HepG2 (cell line): ENCODE measurements around the gene TMEM44. TPM values are rescaled to one million over a fixed set of nuclear protein-coding genes. Genes with fewer than 3 reads are reported as not detected.

Experiments used
- ARNT ChIP-seq: fragments of 450-650 bp; IDR thresholded peaks from 2 replicates; pipeline ENCODE4 v1.6.1; 2017
- ATF1 ChIP-seq: IDR thresholded peaks from 2 replicates; pipeline ENCODE4 v1.6.1; 2016; ENCODE audit warnings: mild to moderate bottlenecking, control low read depth
- CC2D1A ChIP-seq: sonication (generic); formaldehyde crosslinking; IDR thresholded peaks from 2 replicates; pipeline ENCODE4 v1.8.1; 2023; ENCODE audit warnings: mild to moderate bottlenecking, missing genetic modification reagents
- CENPX ChIP-seq: sonication (generic); formaldehyde crosslinking; IDR thresholded peaks from 2 replicates; pipeline ENCODE4 v1.9.0; 2021; ENCODE audit warnings: mild to moderate bottlenecking, missing genetic modification reagents, moderate library complexity
- EHMT2 ChIP-seq: fragments of 200-600 bp; sonication (generic); IDR thresholded peaks from 2 replicates; pipeline ENCODE4 v1.7.0; 2017; ENCODE audit warnings: antibody characterized with exemption, low read depth, low read length, borderline replicate concordance
- ELF3 ChIP-seq: IDR thresholded peaks from 2 replicates; pipeline ENCODE4 v1.6.1; 2016; ENCODE audit warnings: missing genetic modification reagents, missing compliant biosample characterization
- FOXO4 ChIP-seq: sonication (generic); formaldehyde crosslinking; conservative IDR thresholded peaks from 2 replicates; pipeline ENCODE4 v1.8.1; 2023; ENCODE audit warnings: missing genetic modification reagents
- KLF15 ChIP-seq: sonication (generic); formaldehyde crosslinking; IDR thresholded peaks from 2 replicates; pipeline ENCODE4 v1.8.1; 2023; ENCODE audit warnings: borderline replicate concordance, mild to moderate bottlenecking, inconsistent platforms, missing genetic modification reagents, mixed read lengths
- KMT2A ChIP-seq: sonication (generic); formaldehyde crosslinking; IDR thresholded peaks from 2 replicates; pipeline ENCODE4 v1.4.0; 2020; ENCODE audit warnings: missing genetic modification reagents
- MAZ ChIP-seq, 2 experiments: sonication (generic) in 1 of 2; formaldehyde crosslinking in 1 of 2; IDR thresholded peaks; 2 replicates each; pipeline versions ENCODE4 v1.5.0 to v1.6.1; 2012 to 2020; ENCODE audit warnings: low read depth in 2 of 2, mild to moderate bottlenecking in 2 of 2, borderline replicate concordance in 1 of 2, improper control_type of control experiment in 1 of 2, low read length in 1 of 2, missing genetic modification reagents in 1 of 2, moderate library complexity in 1 of 2
- SALL1 ChIP-seq: sonication (generic); formaldehyde crosslinking; IDR thresholded peaks from 2 replicates; pipeline ENCODE4 v1.8.0; 2022; ENCODE audit warnings: mild to moderate bottlenecking, missing genetic modification reagents
- THRA ChIP-seq: sonication (generic); formaldehyde crosslinking; IDR thresholded peaks from 2 replicates; pipeline ENCODE4 v1.4.0; 2020; ENCODE audit warnings: missing genetic modification reagents, borderline replicate concordance
- ZBTB39 ChIP-seq: sonication (generic); formaldehyde crosslinking; IDR thresholded peaks from 2 replicates; pipeline ENCODE4 v1.5.0; 2020; ENCODE audit warnings: missing genetic modification reagents
- ZNF101 ChIP-seq: sonication (generic); formaldehyde crosslinking; IDR thresholded peaks from 2 replicates; pipeline ENCODE4 v1.4.0; 2020; ENCODE audit warnings: mild to moderate bottlenecking, low read depth, missing genetic modification reagents, borderline replicate concordance
- ZNF256 ChIP-seq: sonication (generic); formaldehyde crosslinking; conservative IDR thresholded peaks from 2 replicates; pipeline ENCODE4 v1.4.0; 2020; ENCODE audit warnings: missing genetic modification reagents
- ZNF292 ChIP-seq: sonication (generic); formaldehyde crosslinking; IDR thresholded peaks from 2 replicates; pipeline ENCODE4 v1.8.1; 2022; ENCODE audit warnings: mild to moderate bottlenecking, low read depth, missing genetic modification reagents, borderline replicate concordance
- ZNF3 ChIP-seq: IDR thresholded peaks from 2 replicates; pipeline ENCODE4 v1.7.0; 2017; ENCODE audit warnings: inconsistent platforms
- ZNF350 ChIP-seq: sonication (generic); formaldehyde crosslinking; IDR thresholded peaks from 2 replicates; pipeline ENCODE4 v1.4.0; 2020; ENCODE audit warnings: mild to moderate bottlenecking, low read depth, missing genetic modification reagents, borderline replicate concordance
- ZNF772 ChIP-seq: sonication (generic); formaldehyde crosslinking; IDR thresholded peaks from 2 replicates; pipeline ENCODE4 v1.5.0; 2020; ENCODE audit warnings: mild to moderate bottlenecking, missing genetic modification reagents
- polyA plus RNA-seq, 8 experiments: library from polyadenylated mRNA; depleted of rRNA in 3 of 8; stranded (reverse) in 7 of 8; unstranded in 1 of 8; fragments of >200 nt; fragmentation: Illumina TruSeq in 4 of 8; extraction: Trizol in 4 of 8; gene quantifications; 2 replicates each; pipeline versions ENCODE4 v1.2.1 to v1.2.3, GENCODE V29; 2011 to 2016; ENCODE audit warnings: low read depth in 4 of 8, missing spikeins in 1 of 8, mixed read lengths in 1 of 8; ENCODE audit not compliant: insufficient read depth in 1 of 8
- total RNA-seq, 5 experiments: library from RNA; depleted of rRNA; stranded (reverse); fragments of >200 nt; fragmentation: Illumina TruSeq; extraction: Trizol; gene quantifications; 2 replicates each; pipeline ENCODE4 v1.2.3, GENCODE V29; 2016; ENCODE audit warnings: low read depth in 1 of 5
- TF ChIP-seq, protein P1 (sequence below): sonication (generic); formaldehyde crosslinking; IDR thresholded peaks from 2 replicates; pipeline ENCODE4 v1.4.0; 2020; ENCODE audit warnings: mild to moderate bottlenecking, missing genetic modification reagents
- TF ChIP-seq, protein P2 (sequence below): sonication (generic); formaldehyde crosslinking; IDR thresholded peaks from 2 replicates; pipeline ENCODE4 v1.4.0; 2020; ENCODE audit warnings: mild to moderate bottlenecking, low read depth, missing genetic modification reagents

TMEM44 gene
- total and polyA plus RNA-seq, 2 of the 13 experiments (the other 11 are each of a cell fraction or from before 2014, with no cell fraction given), result 7.3 to 13.8 TPM

- TF ChIP-seq, protein P1, sequence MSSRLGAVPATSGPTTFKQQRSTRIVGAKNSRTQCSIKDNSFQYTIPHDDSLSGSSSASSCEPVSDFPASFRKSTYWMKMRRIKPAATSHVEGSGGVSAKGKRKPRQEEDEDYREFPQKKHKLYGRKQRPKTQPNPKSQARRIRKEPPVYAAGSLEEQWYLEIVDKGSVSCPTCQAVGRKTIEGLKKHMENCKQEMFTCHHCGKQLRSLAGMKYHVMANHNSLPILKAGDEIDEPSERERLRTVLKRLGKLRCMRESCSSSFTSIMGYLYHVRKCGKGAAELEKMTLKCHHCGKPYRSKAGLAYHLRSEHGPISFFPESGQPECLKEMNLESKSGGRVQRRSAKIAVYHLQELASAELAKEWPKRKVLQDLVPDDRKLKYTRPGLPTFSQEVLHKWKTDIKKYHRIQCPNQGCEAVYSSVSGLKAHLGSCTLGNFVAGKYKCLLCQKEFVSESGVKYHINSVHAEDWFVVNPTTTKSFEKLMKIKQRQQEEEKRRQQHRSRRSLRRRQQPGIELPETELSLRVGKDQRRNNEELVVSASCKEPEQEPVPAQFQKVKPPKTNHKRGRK (CRISPR knock-in tag), result 0 out of 2 replicates have a peak, but pooled peaks have one; percentile 50
- TF ChIP-seq ZNF772 (0 out of 2 replicates have a peak, but pooled peaks have one; percentile 30), ZNF256 (CRISPR knock-in tag) (no peak), CENPX (CRISPR knock-in tag) (no peak), ZNF292 (CRISPR knock-in tag) (no peak), ZNF3 (CRISPR knock-in tag) (no peak), MAZ (IDR thresholded peaks at IDR 0.05; ENCODE audit: borderline replicate concordance, low read depth, low read length) (no peak), MAZ (CRISPR knock-in tag; IDR thresholded peaks at IDR 0.05; ENCODE audit: low read depth) (peak; percentile 65; the same call in 1 of the 2 replicates), FOXO4 (0 out of 2 replicates have a peak, but pooled peaks have one; percentile 41), THRA (CRISPR knock-in tag) (peak; percentile 36; the same call in 1 of the 2 replicates), ELF3 (CRISPR knock-in tag) (0 out of 2 replicates have a peak, but pooled peaks have one; percentile 30), ZNF350 (CRISPR knock-in tag) (peak; percentile 55; the same call in 1 of the 2 replicates), KLF15 (no peak), KMT2A (CRISPR knock-in tag) (no peak), ARNT (no peak), CC2D1A (CRISPR knock-in tag) (0 out of 2 replicates have a peak, but pooled peaks have one; percentile 24), SALL1 (CRISPR knock-in tag) (peak; percentile 51; the same call in 1 of the 2 replicates), ATF1 (0 out of 2 replicates have a peak, but pooled peaks have one; percentile 23), EHMT2 (no peak), ZBTB39 (CRISPR knock-in tag) (0 out of 2 replicates have a peak, but pooled peaks have one; percentile 28), ZNF101 (no peak)
- TF ChIP-seq, protein P2, sequence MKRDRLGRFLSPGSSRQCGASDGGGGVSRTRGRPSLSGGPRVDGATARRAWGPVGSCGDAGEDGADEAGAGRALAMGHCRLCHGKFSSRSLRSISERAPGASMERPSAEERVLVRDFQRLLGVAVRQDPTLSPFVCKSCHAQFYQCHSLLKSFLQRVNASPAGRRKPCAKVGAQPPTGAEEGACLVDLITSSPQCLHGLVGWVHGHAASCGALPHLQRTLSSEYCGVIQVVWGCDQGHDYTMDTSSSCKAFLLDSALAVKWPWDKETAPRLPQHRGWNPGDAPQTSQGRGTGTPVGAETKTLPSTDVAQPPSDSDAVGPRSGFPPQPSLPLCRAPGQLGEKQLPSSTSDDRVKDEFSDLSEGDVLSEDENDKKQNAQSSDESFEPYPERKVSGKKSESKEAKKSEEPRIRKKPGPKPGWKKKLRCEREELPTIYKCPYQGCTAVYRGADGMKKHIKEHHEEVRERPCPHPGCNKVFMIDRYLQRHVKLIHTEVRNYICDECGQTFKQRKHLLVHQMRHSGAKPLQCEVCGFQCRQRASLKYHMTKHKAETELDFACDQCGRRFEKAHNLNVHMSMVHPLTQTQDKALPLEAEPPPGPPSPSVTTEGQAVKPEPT (CRISPR knock-in tag), result no peak
Measured at GRCh38 chr3:194537732-194538247, 95.4 kb downstream of the TMEM44 start (continued).
